HG03565 (cell line): ENCODE data around the gene SPATA22.
"Not testable (repeated sequence)": the region's sequence is repeated elsewhere in the genome, so short reads cannot be mapped to it uniquely, and the experiment has no call there.

Source experiments
- ATAC-seq: cut with Tn5 transposase; IDR thresholded peaks from one replicate; pipeline ENCODE4 v1.9.1; 2021; ENCODE audit warnings: mild to moderate bottlenecking, moderate library complexity; ENCODE audit not compliant: unreplicated experiment

SPATA22 gene

DNA sequence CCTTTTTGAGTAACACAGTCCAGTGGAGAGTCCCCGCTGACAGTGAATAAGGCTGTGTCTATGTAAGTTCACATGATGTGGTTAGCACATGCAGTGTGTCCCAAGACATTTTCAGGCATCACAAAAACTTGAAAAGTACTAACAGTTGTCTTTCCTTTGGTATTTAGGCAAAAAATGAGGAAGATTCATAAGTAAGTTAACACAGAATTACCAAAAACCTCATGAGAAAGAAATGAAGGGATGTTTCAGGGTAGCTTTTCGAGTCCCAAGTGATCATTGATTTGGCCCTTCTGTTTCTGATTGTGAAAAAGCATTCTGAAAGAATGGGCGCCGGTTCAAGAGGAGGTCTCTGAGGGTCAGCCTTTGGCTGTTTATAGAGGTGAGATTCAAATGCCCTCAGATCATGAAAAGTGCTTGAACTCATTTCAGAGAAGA lies 3.6 kb upstream of the SPATA22 start:
- no peak for ATAC-seq

DNA sequence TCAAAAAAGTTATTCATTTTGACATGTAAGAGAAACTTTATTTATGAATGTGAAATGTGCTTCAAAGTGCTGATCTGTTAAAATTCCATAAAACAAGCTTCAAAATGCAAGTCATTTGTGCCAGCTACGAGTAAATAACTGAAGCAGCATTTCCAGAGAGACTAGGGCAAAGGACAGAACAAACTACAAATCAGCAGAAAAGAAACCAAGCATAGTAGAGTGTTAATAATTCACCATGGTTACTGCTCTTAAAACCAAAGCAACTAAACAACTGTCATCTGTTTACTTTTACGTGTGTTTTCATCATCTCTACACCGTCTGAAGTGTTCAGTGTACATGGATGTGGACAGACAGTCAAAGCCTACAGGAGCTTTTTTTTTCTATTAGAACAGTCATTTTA lies 2.6 kb upstream of the SPATA22 start:
- no peak for ATAC-seq

DNA sequence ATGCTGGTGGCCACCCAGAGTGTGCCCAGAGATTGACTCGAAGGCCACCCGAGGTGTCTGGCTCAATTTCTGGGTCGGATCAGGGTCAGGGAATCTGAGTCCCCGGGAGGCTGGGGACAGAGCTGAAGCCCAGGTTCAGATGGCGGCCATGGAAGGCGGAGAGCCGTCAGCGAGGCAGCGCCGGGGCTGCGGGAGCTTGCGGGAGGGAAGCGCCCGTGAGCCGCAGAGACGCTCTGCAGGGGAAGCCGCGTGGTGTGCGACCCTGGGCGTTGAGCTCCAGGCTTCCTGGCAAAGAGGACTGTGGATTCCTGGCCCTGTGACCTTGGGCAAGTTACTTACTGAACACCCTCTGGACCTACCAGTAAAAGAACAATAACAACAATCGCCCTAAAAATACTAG lies 518 bp upstream of the SPATA22 start:
- no peak for ATAC-seq

DNA sequence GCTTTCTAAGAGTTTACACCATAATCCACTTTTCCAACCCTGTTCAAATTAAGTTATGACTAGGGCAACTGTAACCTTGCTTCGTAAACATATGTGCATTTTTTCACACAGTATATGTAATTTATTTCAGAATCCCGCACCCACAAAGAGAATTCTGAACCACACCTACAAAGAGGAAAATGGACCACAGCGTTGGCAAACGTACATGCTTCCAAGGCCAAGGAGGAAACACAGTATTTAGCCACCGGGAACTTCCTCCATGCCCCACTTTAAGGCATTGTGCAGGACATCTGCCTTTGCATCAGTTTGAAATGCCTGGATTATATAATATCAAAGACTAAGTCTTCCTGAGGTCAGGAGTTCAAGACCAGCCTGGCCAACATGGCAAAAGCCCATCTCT lies 2.1 kb downstream of the SPATA22 start:
- ATAC-seq, result no peak

DNA sequence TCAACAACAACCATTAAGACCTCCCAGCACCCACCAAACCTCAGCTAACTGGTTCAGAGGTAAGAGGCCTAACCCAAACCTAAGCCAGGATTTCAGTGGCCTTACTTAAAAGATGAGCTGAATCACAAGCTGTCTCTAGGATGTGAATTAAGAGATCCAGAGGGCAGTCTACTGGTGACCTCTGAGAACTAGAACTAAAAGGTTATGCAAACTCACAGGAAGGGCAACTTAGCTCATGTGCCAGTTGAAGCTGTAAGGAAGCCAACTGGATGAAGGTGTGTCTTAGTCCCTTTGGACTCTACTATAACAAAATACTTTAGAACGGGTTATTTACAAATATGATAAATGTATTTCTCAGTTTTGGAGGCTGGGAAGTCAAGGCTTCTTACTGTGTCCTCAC lies 5.3 kb downstream of the SPATA22 start:
- ATAC-seq, result not testable (repeated sequence)

DNA sequence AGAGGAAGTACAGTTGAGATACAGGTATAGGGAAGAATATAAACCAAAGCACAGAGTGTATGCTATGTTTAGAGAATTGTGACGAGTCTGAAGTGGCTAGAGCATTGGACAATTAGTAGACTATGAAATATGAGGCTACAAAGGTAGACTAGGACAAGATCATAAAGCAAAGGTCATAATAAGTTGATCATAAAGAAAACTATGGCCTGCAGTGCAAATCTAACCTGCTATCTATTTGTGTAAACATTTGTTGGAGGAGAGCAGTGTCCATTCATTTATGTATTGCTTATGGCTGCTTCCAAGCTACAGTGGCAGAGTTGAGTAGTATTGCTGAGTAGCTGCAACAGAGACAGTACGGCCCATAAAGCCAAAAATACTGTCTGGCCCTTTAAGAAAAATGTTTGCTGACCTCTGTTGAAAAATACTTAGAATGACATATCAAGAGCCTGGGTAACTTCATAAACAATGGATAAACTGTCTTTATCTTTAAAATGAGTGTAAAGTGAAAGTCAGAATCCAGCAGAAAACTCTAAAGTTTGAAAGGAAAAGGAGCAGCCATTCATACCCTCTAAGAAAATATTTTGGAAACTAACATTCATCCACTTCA lies 23.5 kb downstream of the SPATA22 start:
- no peak for ATAC-seq

DNA sequence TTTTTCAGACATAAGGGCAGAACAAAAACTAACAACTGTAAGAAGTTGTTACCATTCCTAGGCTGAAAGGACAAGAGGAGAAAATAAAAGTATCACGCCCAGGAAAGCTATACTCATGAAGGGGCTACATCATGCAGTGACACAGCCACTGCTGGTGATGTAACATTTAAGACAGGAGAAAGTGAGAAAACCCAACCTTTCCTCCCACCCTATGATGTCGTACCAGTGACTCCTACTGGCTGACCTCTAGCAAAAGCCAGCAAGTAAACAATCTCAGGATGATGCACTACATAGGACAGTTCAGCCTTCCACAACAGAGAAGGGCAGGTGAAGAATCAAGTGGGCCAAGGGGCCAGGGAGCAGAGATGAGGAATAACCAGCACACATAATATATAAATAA lies 24.0 kb downstream of the SPATA22 start:
- no peak for ATAC-seq

DNA sequence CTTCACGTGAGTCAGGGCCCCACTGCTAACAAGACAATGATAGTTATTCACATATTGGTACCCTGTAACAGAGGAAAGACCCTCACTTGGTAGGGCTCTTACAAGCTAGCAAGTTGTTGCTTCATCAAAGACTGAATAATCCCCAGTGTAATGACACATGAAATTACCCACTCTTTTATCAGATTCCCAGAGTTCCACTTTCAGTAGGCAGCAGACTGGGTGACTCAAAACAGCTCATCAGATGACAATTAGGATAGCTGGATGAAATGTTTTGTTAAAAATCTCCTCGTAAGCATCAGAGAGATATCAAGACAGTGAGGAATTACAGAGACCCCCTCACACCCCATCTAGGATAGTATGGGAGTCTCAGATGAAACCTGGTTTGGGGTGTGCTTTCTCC lies 31.2 kb downstream of the SPATA22 start:
- no peak for ATAC-seq

DNA sequence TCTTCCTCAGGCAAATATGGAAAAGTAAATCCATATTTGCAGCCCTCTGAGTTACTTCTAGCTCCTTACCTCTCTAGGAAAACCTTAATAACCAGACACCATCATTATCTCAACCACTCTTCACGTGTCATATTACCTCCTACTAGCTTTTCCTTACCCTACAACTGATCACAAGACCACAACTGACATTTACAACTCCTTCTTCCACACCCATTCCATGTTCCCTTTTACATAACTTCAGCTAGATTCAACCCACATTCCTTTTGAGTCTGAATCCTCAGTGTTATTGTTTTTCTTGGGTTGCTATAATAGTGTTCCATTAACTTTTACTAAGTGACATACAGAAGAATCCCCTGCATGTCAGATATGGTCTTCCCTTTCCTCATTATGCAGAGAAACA lies 33.3 kb downstream of the SPATA22 start:
- no peak for ATAC-seq

DNA sequence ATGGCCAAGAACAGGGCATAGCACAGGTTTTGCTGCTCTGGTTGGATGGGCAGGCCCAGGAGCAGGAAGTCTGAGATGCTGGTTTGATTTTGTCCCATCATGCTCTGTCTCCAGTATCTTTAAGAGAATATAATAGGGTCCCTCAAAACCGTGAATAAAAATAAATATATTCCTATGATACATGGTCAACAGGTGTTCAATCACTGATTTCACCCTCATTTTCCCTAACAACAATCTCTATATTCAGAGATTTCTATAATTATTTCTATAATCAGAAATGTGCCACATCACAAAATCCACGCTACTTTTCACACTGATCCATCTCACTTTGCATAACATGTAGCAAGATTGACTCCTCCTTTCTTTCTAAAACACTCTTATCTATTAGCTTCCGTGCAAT lies 37.9 kb downstream of the SPATA22 start, which contains the start of gene OR1E2:
Gene OR1E2, minus strand, starts transcription at position 101 of the 400 bp plus-strand sequence. Its CDS starts 0 bp downstream, at position 101.
- no peak for ATAC-seq

DNA sequence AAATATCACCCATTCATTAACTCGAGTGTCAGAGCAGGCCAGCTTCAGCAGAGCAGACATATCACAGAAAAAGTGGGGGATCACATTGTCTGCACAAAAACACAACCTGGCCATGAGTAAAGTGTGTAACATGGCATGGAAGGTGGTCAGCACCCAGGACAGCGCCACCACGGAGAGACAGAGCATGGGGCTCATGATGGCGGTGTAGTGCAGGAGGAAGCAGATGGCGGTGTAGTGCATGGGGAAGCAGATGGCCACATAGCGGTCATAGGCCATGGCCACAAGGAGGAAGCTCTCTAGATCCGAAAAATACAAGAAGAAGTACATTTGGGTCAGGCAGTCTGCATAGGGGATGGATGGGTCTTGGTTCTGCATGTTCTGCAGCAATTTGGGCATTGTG lies 38.4 kb downstream of the SPATA22 start:
- not testable (repeated sequence) for ATAC-seq

DNA sequence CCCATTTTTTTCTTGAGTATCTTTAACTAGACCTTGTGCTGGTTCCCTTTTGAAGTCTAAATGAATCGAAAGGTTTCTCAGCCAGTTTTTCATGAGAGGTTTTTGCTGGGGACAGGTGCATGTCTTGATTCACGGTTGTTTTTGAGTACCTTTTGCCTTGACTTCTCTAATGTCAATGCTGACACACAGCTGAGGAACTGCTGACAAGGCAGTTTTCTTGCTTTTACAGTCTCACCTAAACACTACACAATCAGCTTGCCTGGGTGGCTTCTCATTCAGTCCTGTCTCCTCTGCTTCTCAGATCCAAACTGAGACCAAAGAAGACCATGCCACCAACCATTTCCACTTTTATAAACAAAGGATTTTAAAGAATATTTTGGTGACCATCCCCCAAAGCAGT lies 53.4 kb downstream of the SPATA22 start:
- no peak for ATAC-seq

DNA sequence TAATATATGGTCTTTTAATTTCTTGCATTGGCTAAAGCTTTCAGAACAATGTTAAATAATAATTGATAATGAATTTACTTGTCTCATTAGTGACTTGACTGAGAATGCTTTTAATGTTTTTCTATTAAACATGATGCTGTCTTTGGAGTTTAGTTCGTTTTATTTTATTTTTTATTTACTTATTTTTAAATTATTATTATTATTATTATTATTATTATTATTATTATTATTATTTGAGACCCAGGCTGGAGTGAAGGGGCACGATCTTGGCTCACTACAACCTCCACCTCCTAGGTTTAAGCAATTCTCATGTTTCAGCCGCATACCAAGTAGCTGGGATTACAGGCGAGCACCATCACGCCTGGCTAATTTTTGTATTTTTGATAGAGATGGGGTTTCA lies 56.0 kb downstream of the SPATA22 start:
- no peak for ATAC-seq

DNA sequence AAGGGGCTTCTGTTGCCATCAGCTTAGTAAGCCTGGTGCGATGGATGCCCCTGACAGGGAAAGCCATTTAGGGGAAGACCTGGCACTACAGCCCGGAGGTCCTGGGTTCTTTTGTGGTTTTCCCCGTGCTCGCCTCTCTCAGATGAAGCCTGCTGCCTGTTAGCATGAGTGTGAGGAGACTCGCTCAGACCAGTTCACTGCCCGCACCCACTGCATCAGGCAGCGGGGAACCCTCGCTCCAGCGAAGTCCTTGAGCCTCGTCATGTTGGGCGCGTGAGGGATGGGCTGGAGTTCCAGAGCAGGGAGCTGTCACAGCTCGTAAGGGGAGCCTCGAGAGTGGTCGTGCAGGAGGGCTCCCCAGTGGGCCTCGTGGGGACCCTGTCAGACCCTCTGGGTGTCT lies 59.4 kb downstream of the SPATA22 start:
- not testable (repeated sequence) for ATAC-seq

DNA sequence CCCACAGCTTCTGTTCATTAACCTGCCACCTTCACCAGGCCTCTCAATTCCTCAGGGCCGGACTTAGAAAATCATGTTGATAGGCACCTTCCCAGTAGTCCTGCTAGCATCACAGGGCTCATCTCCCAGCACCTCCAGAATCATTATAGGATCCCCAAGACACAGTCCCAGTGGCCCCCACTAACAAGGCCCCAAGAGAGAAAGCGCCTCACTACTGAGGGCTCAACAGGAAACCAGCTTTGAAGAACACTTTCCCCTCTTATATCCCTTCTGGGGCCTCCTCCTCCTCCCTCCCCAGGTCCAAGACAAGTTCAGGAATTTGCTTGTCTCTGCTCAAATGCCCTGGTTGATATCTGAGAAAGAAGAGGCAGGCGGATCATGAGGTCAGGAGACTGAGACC lies 60.5 kb downstream of the SPATA22 start, which contains the start of gene OR3A3:
Gene OR3A3, plus strand, starts transcription at position 301 of the 400 bp plus-strand sequence.
- ATAC-seq, result no peak

DNA sequence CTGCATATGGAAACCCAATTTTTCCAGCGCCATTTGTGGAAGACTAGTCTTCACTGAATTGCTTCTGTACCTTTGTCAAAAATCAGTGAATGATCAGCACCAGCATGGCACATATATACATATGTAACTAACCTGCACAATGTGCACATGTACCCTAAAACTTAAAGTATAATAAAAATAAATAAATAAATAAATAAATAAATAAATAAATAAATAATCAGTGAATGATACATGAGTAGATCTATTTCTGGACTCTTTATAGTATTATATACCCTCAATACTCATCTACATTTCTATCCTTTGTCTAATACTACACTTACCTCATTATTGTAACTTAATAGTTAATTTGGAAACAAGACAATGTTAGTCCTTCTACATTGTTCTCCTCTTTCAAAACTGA lies 67.8 kb downstream of the SPATA22 start:
- not testable (repeated sequence) for ATAC-seq

DNA sequence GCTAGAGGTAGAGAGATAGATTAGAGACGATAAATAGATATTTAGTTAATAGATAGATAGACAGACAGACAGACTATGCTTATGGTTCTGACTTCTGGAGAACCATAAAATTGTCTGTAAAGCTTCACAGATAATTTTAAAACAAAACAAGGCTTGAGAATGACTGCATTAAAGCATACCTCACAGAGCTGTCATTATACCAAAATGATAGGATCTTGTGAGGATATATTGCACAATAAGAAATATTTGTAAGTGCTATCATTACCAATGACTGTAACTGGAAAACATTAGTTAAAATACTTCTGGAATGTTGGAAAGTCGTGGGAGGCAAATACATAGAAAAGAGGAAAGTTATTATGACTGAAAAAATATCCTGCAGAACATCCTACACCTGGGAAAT lies 69.8 kb downstream of the SPATA22 start:
- no peak for ATAC-seq

DNA sequence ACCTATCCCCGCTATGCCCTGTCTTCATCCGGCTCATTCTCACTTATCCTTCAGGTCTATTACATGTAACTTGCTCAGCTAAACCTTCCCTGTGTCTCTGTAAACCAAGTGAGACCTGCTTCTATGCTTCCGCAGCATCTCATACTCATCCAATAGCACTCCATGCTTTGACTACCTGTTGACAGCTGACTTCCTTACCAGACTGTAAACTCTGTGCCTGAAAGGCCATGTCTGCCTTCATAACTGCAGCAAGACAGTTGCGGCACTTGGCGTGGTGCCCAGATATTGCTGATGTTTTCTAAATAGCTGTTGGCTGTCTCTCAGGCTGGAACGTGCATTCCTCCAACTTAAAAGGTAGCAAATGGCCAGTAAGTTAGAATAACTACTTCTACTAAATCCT lies 71.6 kb downstream of the SPATA22 start:
- ATAC-seq, result no peak

DNA sequence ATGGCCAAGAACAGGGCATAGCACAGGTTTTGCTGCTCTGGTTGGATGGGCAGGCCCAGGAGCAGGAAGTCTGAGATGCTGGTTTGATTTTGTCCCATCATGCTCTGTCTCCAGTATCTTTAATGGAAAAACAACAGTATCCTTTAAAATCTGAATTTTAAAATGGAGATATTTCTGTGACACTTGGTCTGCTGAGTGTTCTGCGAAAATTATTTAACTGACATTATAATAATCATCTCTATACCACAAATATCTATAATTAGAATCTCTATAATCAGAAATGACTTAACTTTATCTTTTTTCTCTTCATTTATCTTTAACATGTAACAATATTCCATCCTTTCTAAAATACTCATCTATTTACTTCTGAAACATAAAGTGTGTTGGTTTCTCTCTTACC lies 73.3 kb downstream of the SPATA22 start, which contains the start of gene OR1E1:
Gene OR1E1, minus strand, starts transcription at position 101 of the 400 bp plus-strand sequence. Its CDS starts 0 bp downstream, at position 101.
- no peak for ATAC-seq

DNA sequence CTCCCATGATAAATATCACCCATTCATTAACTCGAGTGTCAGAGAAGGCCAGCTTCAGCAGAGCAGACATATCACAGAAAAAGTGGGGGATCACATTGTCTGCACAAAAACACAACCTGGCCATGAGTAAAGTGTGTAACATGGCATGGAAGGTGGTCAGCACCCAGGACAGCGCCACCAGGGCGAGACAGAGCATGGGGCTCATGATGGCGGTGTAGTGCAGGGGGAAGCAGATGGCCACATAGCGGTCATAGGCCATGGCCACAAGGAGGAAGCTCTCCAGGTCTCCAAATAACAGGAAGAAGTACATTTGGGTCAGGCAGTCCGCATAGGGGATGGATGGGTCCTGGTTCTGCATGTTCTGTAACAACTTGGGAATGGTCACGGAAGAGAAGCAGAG lies 73.8 kb downstream of the SPATA22 start:
- ATAC-seq, result not testable (repeated sequence)
